ENCODE measurements around the gene CSK.

The CSK gene

DNA sequence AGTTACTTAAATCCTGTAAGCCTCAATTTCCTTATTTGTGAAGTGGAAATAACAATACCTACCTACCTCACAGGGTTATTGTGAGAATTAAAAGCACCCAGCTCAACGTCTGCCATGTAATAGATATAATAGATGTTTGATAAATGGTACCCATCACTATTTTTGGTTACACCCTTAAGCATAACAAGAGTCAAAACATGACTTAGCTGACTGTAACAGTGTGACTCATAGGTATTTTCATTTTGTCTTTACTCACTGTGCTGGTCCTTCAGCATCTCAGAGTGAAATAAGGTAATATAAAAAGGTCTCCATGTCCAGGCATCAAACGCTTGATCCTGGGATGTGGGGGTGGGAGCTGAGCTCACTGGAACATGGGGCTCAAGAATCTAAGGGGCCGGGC is 47.6 kb downstream of the CSK start:
- no peak for DNase-seq (ENCODE audit: extremely low read depth, insufficient read length)
- TF ChIP-seq, protein P1, sequence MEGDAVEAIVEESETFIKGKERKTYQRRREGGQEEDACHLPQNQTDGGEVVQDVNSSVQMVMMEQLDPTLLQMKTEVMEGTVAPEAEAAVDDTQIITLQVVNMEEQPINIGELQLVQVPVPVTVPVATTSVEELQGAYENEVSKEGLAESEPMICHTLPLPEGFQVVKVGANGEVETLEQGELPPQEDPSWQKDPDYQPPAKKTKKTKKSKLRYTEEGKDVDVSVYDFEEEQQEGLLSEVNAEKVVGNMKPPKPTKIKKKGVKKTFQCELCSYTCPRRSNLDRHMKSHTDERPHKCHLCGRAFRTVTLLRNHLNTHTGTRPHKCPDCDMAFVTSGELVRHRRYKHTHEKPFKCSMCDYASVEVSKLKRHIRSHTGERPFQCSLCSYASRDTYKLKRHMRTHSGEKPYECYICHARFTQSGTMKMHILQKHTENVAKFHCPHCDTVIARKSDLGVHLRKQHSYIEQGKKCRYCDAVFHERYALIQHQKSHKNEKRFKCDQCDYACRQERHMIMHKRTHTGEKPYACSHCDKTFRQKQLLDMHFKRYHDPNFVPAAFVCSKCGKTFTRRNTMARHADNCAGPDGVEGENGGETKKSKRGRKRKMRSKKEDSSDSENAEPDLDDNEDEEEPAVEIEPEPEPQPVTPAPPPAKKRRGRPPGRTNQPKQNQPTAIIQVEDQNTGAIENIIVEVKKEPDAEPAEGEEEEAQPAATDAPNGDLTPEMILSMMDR (IDR thresholded peaks at IDR 0.05; ENCODE audit: insufficient read depth, low read length, poor library complexity, severe bottlenecking): no peak
- Histone ChIP-seq H3K27me3 (replicated peaks; ENCODE audit: control insufficient read depth, insufficient read depth, low read length) (no peaks in the 10 kb centered on the region; the same call in none of the 2 replicates), H3K36me3 (ENCODE audit: control insufficient read depth, insufficient read depth, low read length) (no peaks in the 10 kb centered on the region), H3K4me3 (replicated peaks; ENCODE audit: low read depth, low read length) (no peak overlapping the region)

DNA sequence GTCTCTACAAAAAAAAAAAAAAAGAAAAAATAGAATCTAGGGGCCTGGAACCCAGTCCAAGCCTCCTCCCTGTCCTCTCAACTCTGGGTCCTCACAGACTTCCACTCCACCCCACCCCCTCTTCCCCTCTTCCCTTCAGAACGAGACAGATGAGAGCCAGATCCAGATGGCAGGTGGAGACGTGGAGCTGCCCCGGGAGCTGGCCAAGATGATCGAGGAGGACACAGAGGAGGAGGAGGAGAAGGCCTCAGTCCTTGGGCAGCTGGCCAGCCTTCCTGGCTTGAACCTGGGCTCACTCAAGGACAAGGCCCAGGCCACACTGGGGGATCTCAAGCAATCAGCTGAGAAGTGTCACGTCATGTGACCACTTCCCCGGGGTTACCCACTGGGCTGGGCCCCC is 48.1 kb downstream of the CSK start:
- no peak for DNase-seq (ENCODE audit: extremely low read depth, insufficient read length)
- TF ChIP-seq, protein P1 (IDR thresholded peaks at IDR 0.05; ENCODE audit: insufficient read depth, low read length, poor library complexity, severe bottlenecking): no peak
- no peaks in the 10 kb centered on the region for H3K36me3 ChIP-seq (ENCODE audit: control insufficient read depth, insufficient read depth, low read length)
- no peak overlapping the region for H3K4me3 ChIP-seq (replicated peaks; ENCODE audit: low read depth, low read length)
- H3K27me3 ChIP-seq (replicated peaks; ENCODE audit: control insufficient read depth, insufficient read depth, low read length): no peaks in the 10 kb centered on the region; the same call in none of the 2 replicates

DNA sequence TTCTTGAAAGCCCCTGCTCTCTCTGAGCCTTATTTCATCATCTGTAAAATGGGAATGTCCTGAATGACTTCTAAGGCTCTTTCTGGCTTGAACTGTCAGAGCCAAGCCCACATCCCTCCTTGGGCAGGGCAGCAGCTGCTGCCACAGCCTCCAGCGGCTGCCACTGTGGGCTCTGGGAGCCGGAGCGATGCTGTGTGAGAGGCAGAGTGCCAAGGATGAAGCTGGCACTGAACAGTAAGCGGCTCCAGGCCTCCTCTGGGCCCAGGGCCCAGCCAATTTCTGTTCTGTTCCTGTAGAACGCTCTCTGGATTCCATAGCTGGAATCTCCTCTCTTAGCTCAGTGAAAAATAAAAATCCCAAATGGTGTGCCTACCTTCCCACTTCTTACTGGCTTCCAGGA is 49.0 kb downstream of the CSK start:
- H3K36me3 ChIP-seq (ENCODE audit: control insufficient read depth, insufficient read depth, low read length): peaks cover 6% of the 10 kb centered on the region
- H3K27me3 ChIP-seq (replicated peaks; ENCODE audit: control insufficient read depth, insufficient read depth, low read length): no peaks in the 10 kb centered on the region; the same call in none of the 2 replicates
- DNase-seq (ENCODE audit: extremely low read depth, insufficient read length): no peak
- H3K4me3 ChIP-seq (replicated peaks; ENCODE audit: low read depth, low read length): no peak overlapping the region
- TF ChIP-seq, protein P1 (IDR thresholded peaks at IDR 0.05; ENCODE audit: insufficient read depth, low read length, poor library complexity, severe bottlenecking): no peak

DNA sequence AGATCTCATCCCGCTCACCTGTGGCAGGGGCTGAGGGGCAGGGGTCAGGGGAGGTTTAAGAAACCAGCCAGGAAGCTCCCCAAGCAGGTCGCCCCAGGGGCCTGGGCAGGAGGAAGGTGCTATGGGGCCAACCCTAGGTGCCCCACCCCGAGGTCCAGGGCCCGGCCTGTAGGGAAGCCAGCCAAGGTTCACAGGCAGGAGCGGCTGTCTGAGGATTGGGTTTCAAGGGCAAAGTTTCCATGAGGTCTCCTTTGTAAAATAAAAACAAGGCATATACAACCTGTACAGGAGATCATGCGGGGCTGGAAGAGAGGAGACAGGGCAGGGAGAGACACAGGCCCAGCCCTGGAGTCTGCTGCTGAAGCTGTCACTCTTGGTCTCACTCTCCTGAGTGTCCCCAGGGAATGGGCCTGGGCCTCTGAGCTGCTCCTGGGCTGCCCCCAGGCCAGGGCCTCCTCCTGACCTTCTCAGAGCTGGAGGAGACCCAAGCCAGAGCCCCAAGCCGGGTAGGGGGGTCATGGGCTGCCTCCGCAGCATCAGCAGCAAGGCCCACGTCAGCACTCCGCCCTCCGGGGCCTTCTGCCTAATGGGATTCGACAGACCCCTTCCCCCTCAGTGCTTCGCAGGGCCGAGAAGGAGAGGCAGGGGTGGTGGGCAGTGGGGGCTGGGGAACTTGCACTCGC is 50.1 kb downstream of the CSK start:
- TF ChIP-seq, protein P1 (IDR thresholded peaks at IDR 0.05; ENCODE audit: insufficient read depth, low read length, poor library complexity, severe bottlenecking): no peak
- no peak for DNase-seq (ENCODE audit: extremely low read depth, insufficient read length)
- H3K27me3 ChIP-seq (replicated peaks; ENCODE audit: control insufficient read depth, insufficient read depth, low read length): no peaks in the 10 kb centered on the region; the same call in none of the 2 replicates
- peaks cover 8% of the 10 kb centered on the region for H3K36me3 ChIP-seq (ENCODE audit: control insufficient read depth, insufficient read depth, low read length)
- no peak overlapping the region for H3K4me3 ChIP-seq (replicated peaks; ENCODE audit: low read depth, low read length)

DNA sequence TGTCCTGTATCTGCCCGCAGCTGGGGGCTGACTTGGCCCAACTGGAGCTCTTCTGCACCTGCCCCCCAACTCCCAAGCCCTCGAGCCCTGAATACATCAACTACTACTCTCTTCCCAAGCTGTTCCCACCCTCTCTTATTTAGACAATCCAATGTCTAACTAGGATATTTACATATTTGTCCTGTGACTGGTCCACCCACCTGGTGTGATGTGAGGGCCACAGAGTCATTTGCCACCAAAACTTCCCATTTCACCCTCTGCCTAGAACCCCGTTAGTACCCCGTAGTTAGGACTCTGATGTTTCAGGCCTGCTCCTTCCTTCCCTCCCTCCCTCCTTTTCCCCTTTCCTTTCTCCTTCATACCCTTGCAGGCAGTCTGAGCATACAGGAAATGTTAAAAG is 50.9 kb downstream of the CSK start:
- TF ChIP-seq, protein P1 (IDR thresholded peaks at IDR 0.05; ENCODE audit: insufficient read depth, low read length, poor library complexity, severe bottlenecking): no peak
- H3K27me3 ChIP-seq (replicated peaks; ENCODE audit: control insufficient read depth, insufficient read depth, low read length): no peaks in the 10 kb centered on the region

More for the DNA sequence above, 50.9 kb downstream of the CSK start:
- DNase-seq (ENCODE audit: extremely low read depth, insufficient read length): no peak
- Histone ChIP-seq H3K4me3 (replicated peaks; ENCODE audit: low read depth, low read length) (no peak overlapping the region), H3K36me3 (ENCODE audit: control insufficient read depth, insufficient read depth, low read length) (peaks cover 8% of the 10 kb centered on the region)

Data from GM06990 (cell line).